HL-60 (cell line): Measurements from ENCODE around the gene EMP2.

Experiments
- DNase-seq, 2 experiments: peaks; one replicate each; pipeline ENCODE4 v3.0.0-alpha.2; 2010 to 2020; ENCODE audit warnings: low read depth in 1 of 2, low spot score in 1 of 2
- H3K27ac ChIP-seq: fragments of 250-450 bp; sonication (Bioruptor Pico); replicated peaks from 2 replicates; pipeline ENCODE4 v1.5.1; 2020; ENCODE audit warnings: mild to moderate bottlenecking, moderate library complexity
- H3K27me3 ChIP-seq: fragments of 250-450 bp; sonication (Bioruptor Pico); 2 replicates; pipeline ENCODE4 v1.5.1; 2021; ENCODE audit warnings: mild to moderate bottlenecking, moderate library complexity; ENCODE audit not compliant: insufficient read depth, poor library complexity, severe bottlenecking
- H3K4me3 ChIP-seq: replicated peaks from 2 replicates; pipeline ENCODE4 v1.5.1; 2011; ENCODE audit warnings: mild to moderate bottlenecking, control low read depth, low read length; ENCODE audit not compliant: insufficient read depth
- GABPA ChIP-seq: IDR thresholded peaks from 2 replicates; pipeline ENCODE4 v1.6.1; 2012; ENCODE audit warnings: low read depth
- POLR2AphosphoS5 ChIP-seq: IDR thresholded peaks from 2 replicates; pipeline ENCODE4 v1.6.1; 2012; ENCODE audit warnings: low read depth
- SPI1 ChIP-seq: IDR thresholded peaks from 2 replicates; pipeline ENCODE4 v1.6.1; 2012; ENCODE audit warnings: low read depth, mild to moderate bottlenecking, borderline replicate concordance
- TF ChIP-seq, protein P1 (sequence below): IDR thresholded peaks from 2 replicates; pipeline ENCODE4 v1.6.1; 2012; ENCODE audit warnings: low read depth; ENCODE audit not compliant: insufficient replicate concordance
- TF ChIP-seq, protein P2 (sequence below): IDR thresholded peaks from one replicate; pipeline ENCODE4 v1.5.1; 2011; ENCODE audit warnings: low read length, control low read depth, inconsistent platforms; ENCODE audit not compliant: insufficient read depth

Gene EMP2

GRCh38 chr16:10592611-10593010, 12.2 kb upstream of the EMP2 start:
- DNase-seq, result no peak
- Histone ChIP-seq H3K27me3 (no peaks in the 10 kb centered on the region), H3K27ac (no peak overlapping the region), H3K4me3 (no peak overlapping the region)
- TF ChIP-seq SPI1, result no peak
- TF ChIP-seq, protein P1, sequence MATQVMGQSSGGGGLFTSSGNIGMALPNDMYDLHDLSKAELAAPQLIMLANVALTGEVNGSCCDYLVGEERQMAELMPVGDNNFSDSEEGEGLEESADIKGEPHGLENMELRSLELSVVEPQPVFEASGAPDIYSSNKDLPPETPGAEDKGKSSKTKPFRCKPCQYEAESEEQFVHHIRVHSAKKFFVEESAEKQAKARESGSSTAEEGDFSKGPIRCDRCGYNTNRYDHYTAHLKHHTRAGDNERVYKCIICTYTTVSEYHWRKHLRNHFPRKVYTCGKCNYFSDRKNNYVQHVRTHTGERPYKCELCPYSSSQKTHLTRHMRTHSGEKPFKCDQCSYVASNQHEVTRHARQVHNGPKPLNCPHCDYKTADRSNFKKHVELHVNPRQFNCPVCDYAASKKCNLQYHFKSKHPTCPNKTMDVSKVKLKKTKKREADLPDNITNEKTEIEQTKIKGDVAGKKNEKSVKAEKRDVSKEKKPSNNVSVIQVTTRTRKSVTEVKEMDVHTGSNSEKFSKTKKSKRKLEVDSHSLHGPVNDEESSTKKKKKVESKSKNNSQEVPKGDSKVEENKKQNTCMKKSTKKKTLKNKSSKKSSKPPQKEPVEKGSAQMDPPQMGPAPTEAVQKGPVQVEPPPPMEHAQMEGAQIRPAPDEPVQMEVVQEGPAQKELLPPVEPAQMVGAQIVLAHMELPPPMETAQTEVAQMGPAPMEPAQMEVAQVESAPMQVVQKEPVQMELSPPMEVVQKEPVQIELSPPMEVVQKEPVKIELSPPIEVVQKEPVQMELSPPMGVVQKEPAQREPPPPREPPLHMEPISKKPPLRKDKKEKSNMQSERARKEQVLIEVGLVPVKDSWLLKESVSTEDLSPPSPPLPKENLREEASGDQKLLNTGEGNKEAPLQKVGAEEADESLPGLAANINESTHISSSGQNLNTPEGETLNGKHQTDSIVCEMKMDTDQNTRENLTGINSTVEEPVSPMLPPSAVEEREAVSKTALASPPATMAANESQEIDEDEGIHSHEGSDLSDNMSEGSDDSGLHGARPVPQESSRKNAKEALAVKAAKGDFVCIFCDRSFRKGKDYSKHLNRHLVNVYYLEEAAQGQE, result no peak
- no peak for TF ChIP-seq POLR2AphosphoS5
- TF ChIP-seq GABPA, result no peak
- TF ChIP-seq, protein P2, sequence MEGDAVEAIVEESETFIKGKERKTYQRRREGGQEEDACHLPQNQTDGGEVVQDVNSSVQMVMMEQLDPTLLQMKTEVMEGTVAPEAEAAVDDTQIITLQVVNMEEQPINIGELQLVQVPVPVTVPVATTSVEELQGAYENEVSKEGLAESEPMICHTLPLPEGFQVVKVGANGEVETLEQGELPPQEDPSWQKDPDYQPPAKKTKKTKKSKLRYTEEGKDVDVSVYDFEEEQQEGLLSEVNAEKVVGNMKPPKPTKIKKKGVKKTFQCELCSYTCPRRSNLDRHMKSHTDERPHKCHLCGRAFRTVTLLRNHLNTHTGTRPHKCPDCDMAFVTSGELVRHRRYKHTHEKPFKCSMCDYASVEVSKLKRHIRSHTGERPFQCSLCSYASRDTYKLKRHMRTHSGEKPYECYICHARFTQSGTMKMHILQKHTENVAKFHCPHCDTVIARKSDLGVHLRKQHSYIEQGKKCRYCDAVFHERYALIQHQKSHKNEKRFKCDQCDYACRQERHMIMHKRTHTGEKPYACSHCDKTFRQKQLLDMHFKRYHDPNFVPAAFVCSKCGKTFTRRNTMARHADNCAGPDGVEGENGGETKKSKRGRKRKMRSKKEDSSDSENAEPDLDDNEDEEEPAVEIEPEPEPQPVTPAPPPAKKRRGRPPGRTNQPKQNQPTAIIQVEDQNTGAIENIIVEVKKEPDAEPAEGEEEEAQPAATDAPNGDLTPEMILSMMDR, result no peak

DNA sequence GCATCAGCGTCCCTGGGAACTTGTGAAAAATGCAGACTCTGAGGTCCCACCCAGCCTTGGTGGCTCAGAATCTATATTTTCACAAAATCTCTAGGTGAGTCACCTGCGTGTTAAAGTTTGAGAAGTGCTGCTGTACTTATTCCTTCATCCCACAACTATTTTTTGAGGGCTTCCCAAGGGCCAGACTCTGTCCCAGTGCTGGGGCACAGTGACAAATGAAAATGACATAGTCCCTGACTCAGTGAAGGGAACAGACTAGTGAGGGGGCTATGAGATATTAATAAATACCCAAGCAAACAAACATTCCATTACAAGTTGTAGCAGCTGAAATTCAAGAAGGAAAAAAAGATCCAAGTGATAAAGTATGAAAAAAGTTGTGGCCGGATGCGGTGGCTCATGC, 9.9 kb upstream of the EMP2 start:
- Histone ChIP-seq H3K27ac (no peak overlapping the region), H3K27me3 (no peaks in the 10 kb centered on the region), H3K4me3 (no peak overlapping the region)
- TF ChIP-seq, protein P2, result no peak
- TF ChIP-seq, protein P1, result no peak
- TF ChIP-seq POLR2AphosphoS5 (no peak), GABPA (no peak), SPI1 (no peak)
- no peak for DNase-seq

- DNase-seq, result no peak
- Histone ChIP-seq H3K27ac (no peak overlapping the region), H3K27me3 (no peaks in the 10 kb centered on the region), H3K4me3 (no peak overlapping the region)
- TF ChIP-seq GABPA (no peak), POLR2AphosphoS5 (no peak), SPI1 (no peak)
- TF ChIP-seq, protein P1, result no peak
- TF ChIP-seq, protein P2, result no peak
Measured at GRCh38 chr16:10589109-10589508, 8.7 kb upstream of the EMP2 start.
